Smooth muscle cell (in vitro differentiated cells): ENCODE data around the gene PCNX2. TPM values are rescaled to one million over a fixed set of nuclear protein-coding genes. Genes with fewer than 3 reads are reported as not detected.

Experiments used
- DNase-seq: peaks from one replicate; lab custom pipeline; 2025; ENCODE audit not compliant: unreplicated experiment; lab: John Stamatoyannopoulos, UW
- H2AFZ ChIP-seq: fragments of 200-600 bp; sonication (generic); 2 replicates; pipeline ENCODE4 v1.6.0; 2016; ENCODE audit warnings: antibody characterized with exemption, low read depth, mild to moderate bottlenecking
- H3F3A ChIP-seq: fragments of 200-600 bp; sonication (generic); 2 replicates; pipeline ENCODE4 v1.6.0; 2017; ENCODE audit warnings: antibody characterized with exemption, low read depth
- H3K27ac ChIP-seq: fragments of 200-600 bp; sonication (generic); 2 replicates; pipeline ENCODE4 v1.5.1; 2016; ENCODE audit warnings: low read depth, mild to moderate bottlenecking
- H3K27me3 ChIP-seq: fragments of 200-600 bp; sonication (generic); 2 replicates; pipeline ENCODE4 v1.6.1; 2016; ENCODE audit warnings: low read depth, mild to moderate bottlenecking
- H3K36me3 ChIP-seq: fragments of 200-600 bp; sonication (generic); 2 replicates; pipeline ENCODE4 v1.5.1; 2016; ENCODE audit warnings: low read depth
- H3K4me1 ChIP-seq: fragments of 200-600 bp; sonication (generic); 2 replicates; pipeline ENCODE4 v1.5.1; 2016; ENCODE audit warnings: low read depth
- H3K4me2 ChIP-seq: fragments of 200-600 bp; sonication (generic); 2 replicates; pipeline ENCODE4 v1.6.0; 2016; ENCODE audit warnings: mild to moderate bottlenecking
- H3K4me3 ChIP-seq: fragments of 200-600 bp; sonication (generic); 2 replicates; pipeline ENCODE4 v1.5.1; 2016; ENCODE audit warnings: mild to moderate bottlenecking
- H3K79me2 ChIP-seq: fragments of 200-600 bp; sonication (generic); 2 replicates; pipeline ENCODE4 v1.6.0; 2016; ENCODE audit warnings: low read depth, mild to moderate bottlenecking
- H3K9ac ChIP-seq: fragments of 200-600 bp; sonication (generic); 2 replicates; pipeline ENCODE4 v1.6.0; 2016; ENCODE audit warnings: low read depth
- H3K9me3 ChIP-seq: fragments of 200-600 bp; sonication (generic); replicated peaks from 2 replicates; pipeline ENCODE4 v1.5.1; 2016; ENCODE audit warnings: low read depth
- H4K20me1 ChIP-seq: fragments of 200-600 bp; sonication (generic); 2 replicates; pipeline ENCODE4 v1.6.0; 2016; ENCODE audit warnings: low read depth
- WGBS: methylation state at CpG from one replicate; pipeline ENCODE4 v1.1.7; 2016; ENCODE audit warnings: low lambda C conversion rate; 5-methylcytosine and 5-hydroxymethylcytosine counted together
- polyA plus RNA-seq: library from polyadenylated mRNA; unstranded; fragments of >200 nt; fragmentation: Nextera tagmentation; extraction: Ambion mirVana; gene quantifications from 2 replicates; pipeline ENCODE4 v1.2.1, GENCODE V29; 2016
- total RNA-seq: library from RNA; depleted of rRNA; stranded (reverse); fragments of >200 nt; gene quantifications from 2 replicates; pipeline ENCODE4 v1.2.3, GENCODE V29; 2014
- TF ChIP-seq, protein P1 (sequence below): fragments of 200-600 bp; sonication (generic); IDR thresholded peaks from 2 replicates; pipeline ENCODE4 v1.5.1; 2017; ENCODE audit warnings: borderline replicate concordance, mild to moderate bottlenecking, antibody characterized with exemption; ENCODE audit not compliant: insufficient read depth, poor library complexity, severe bottlenecking

PCNX2 gene
- total and polyA plus RNA-seq, 2 experiments from 2014 or later, result 4.7 to 18.2 TPM

DNA sequence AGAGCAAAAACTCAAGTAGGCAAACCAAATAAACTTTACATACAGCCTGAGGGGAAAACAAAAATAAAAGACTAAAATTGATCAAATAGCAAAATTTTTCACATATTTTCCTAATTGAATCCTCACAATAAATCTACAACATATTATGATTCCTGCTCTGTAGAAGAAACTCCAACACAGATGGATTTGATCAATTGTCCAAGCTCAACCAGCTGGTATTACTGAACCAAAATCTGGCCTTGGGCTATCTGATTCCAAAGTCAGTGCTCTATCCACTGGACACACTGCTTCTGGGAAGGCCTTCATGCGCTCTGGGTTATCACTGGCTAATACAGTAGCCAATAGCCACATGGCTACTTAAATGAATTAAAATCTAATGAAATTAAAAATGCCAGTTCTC is 39.3 kb downstream of the PCNX2 start:
- Histone ChIP-seq H3K4me2 (no peak overlapping the region), H4K20me1 (peaks cover 16% of the 10 kb centered on the region), H3K79me2 (no peaks in the 10 kb centered on the region), H3K27me3 (no peaks in the 10 kb centered on the region), H3F3A (peaks cover 12% of the 10 kb centered on the region), H3K9ac (no peak overlapping the region), H3K27ac (no peak overlapping the region), H3K9me3 (no peaks in the 10 kb centered on the region), H2AFZ (no peak overlapping the region), H3K4me1 (no peaks in the 10 kb centered on the region), H3K4me3 (no peak overlapping the region), H3K36me3 (peaks cover 6% of the 10 kb centered on the region)
- TF ChIP-seq, protein P1, sequence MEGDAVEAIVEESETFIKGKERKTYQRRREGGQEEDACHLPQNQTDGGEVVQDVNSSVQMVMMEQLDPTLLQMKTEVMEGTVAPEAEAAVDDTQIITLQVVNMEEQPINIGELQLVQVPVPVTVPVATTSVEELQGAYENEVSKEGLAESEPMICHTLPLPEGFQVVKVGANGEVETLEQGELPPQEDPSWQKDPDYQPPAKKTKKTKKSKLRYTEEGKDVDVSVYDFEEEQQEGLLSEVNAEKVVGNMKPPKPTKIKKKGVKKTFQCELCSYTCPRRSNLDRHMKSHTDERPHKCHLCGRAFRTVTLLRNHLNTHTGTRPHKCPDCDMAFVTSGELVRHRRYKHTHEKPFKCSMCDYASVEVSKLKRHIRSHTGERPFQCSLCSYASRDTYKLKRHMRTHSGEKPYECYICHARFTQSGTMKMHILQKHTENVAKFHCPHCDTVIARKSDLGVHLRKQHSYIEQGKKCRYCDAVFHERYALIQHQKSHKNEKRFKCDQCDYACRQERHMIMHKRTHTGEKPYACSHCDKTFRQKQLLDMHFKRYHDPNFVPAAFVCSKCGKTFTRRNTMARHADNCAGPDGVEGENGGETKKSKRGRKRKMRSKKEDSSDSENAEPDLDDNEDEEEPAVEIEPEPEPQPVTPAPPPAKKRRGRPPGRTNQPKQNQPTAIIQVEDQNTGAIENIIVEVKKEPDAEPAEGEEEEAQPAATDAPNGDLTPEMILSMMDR, result no peak
- WGBS, result 92% methylated on average over 1 of the region's 1 CpG
- no peak for DNase-seq

DNA sequence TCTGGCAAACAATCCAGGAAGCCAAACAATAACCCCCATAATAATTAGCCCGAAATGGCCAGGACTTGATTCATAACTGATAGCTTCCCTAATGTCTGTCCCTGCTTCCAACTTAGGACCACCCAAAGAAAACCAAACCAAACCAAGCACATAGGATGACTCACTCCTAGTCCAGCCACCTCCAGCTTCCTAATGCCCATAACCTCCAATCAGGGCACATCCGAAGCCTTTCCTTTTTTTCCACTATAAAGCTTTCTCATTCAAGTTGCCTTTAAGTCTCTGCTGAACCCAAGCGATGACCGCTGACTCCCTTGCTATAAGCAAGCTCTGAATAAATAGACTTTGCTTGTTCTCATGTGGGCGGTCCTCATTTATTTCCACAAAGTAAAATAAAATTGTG is 40.4 kb downstream of the PCNX2 start:
- Histone ChIP-seq H3K9me3 (no peaks in the 10 kb centered on the region), H3K27me3 (no peaks in the 10 kb centered on the region), H3K79me2 (no peaks in the 10 kb centered on the region), H3F3A (peaks cover 12% of the 10 kb centered on the region), H3K4me1 (no peaks in the 10 kb centered on the region), H4K20me1 (peaks cover 16% of the 10 kb centered on the region), H3K36me3 (peaks cover 12% of the 10 kb centered on the region), H3K4me3 (no peak overlapping the region), H3K27ac (no peak overlapping the region), H3K4me2 (peak overlapping the region; percentile 35), H2AFZ (no peak overlapping the region), H3K9ac (no peak overlapping the region)
- TF ChIP-seq, protein P1, result no peak
- 51% methylated on average over 5 of the region's 5 CpGs for WGBS
- no peak for DNase-seq

DNA sequence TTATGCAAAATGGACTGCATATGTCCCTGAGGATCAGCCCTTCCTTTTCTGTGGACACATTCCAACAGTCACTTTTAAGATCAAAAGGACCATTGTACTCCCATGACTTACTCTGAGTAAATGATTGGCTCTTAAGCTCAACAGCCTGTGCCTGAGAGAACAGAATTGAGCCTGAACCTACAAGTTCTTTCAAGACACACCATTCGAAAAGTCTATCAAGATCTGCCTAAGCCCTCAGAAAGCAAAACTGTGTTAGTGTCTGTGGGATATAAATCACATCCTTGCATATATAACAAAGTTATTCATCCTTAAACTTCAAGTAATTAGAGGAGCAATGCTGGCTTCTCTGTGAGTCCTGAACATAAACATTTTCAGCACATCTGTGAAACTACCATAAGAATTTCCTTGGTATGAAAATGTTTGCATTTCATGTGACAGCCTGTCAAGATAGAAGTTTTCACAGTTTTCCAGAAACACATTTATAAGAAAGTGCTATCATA is 41.6 kb downstream of the PCNX2 start:
- Histone ChIP-seq H2AFZ (no peak overlapping the region), H3K4me1 (no peaks in the 10 kb centered on the region), H3K4me2 (no peak overlapping the region), H3K4me3 (no peak overlapping the region), H3K79me2 (no peaks in the 10 kb centered on the region), H3K9ac (no peak overlapping the region), H4K20me1 (peaks cover 16% of the 10 kb centered on the region), H3K9me3 (no peaks in the 10 kb centered on the region), H3K27me3 (no peaks in the 10 kb centered on the region), H3K27ac (peak overlapping the region; percentile 28), H3K36me3 (peaks cover 12% of the 10 kb centered on the region), H3F3A (peaks cover 12% of the 10 kb centered on the region)
- TF ChIP-seq, protein P1, result no peak
- no peak for DNase-seq
- 25% methylated on average over 1 of the region's 1 CpG for WGBS

DNA sequence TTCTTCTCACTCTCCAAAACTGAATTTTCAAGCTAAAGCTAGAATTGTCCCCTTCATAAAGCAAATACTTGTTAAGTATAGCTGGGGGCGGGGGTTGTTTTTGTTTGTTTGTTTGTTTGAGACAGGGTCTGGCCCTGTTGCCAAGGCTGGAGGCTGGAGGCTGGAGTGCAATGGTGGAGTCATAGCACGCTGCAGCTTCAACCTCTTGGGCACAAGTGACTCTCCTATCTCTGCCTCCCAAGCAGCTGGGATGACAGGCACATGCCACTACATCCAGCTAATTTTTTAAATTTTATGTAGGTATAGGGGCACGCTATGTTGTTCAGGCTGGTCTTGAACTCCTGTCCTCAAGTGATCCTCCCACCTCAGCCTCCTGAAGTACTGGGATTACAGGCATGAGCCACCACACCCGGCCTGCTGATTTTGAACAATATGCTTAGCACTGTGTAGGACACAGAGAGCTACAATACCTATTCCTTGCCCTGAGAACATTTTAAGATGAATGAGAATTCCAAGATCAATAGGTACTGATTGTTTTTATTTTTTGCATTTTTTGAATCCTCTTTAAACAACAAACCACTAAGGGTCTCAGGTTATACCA is 42.2 kb downstream of the PCNX2 start:
- Histone ChIP-seq H2AFZ (no peak overlapping the region), H3K9me3 (no peaks in the 10 kb centered on the region), H3K4me1 (no peaks in the 10 kb centered on the region), H3K4me3 (no peak overlapping the region), H4K20me1 (peaks cover 16% of the 10 kb centered on the region), H3K36me3 (peaks cover 8% of the 10 kb centered on the region), H3K79me2 (no peaks in the 10 kb centered on the region), H3K27ac (peak overlapping the region; percentile 28), H3K27me3 (no peaks in the 10 kb centered on the region), H3F3A (peaks cover 12% of the 10 kb centered on the region), H3K4me2 (no peak overlapping the region), H3K9ac (no peak overlapping the region)
- TF ChIP-seq, protein P1, result no peak
- WGBS, result 98% methylated on average over 4 of the region's 4 CpGs
- no peak for DNase-seq
